ENCODE results near the gene ASPG.
A peak's percentile ranks its signal among the peaks of the same experiment; 100 is the strongest.

Gene ASPG

GRCh38 chr14:104094709-104095425 is 9.4 kb downstream of the ASPG start:
- DNase-seq: peak; percentile 49 to 77

- DNase-seq: no peak
Measured at GRCh38 chr14:104095426-104096310, 10.2 kb downstream of the ASPG start.

- DNase-seq: no peak
Measured at GRCh38 chr14:104096318-104096717, 10.8 kb downstream of the ASPG start.

- no peak for DNase-seq
Measured at GRCh38 chr14:104096751-104097700, 11.5 kb downstream of the ASPG start.

- DNase-seq: no peak
Measured at GRCh38 chr14:104098272-104099095, 13.0 kb downstream of the ASPG start.

GRCh38 chr14:104099096-104100041 is 13.9 kb downstream of the ASPG start:
- DNase-seq: no peak

GRCh38 chr14:104100171-104101085 is 14.9 kb downstream of the ASPG start:
- no peak for DNase-seq

GRCh38 chr14:104101086-104101621 is 15.7 kb downstream of the ASPG start:
- no peak for DNase-seq

- DNase-seq: no peak
Measured at GRCh38 chr14:104101651-104102281, 16.3 kb downstream of the ASPG start.

GRCh38 chr14:104102282-104102914 is 16.9 kb downstream of the ASPG start:
- no peak for DNase-seq

GRCh38 chr14:104103061-104103445 is 17.6 kb downstream of the ASPG start:
- DNase-seq: no peak

GRCh38 chr14:104103446-104104075 is 18.1 kb downstream of the ASPG start:
- DNase-seq: no peak

- no peak for DNase-seq
Measured at GRCh38 chr14:104104076-104104901, 18.8 kb downstream of the ASPG start.

GRCh38 chr14:104105071-104105821 is 19.7 kb downstream of the ASPG start:
- no peak for DNase-seq

- DNase-seq: no peak
Measured at GRCh38 chr14:104105822-104106470, 20.4 kb downstream of the ASPG start.

All from stimulated activated CD4-positive, alpha-beta T cell treated with anti-CD3 and anti-CD28 coated beads, Interleukin-4, amount 100 ng/mL, for 4 hours (primary cell).